HEK293 (cell line): ENCODE results near the gene ARL15.

Source experiments
- CTCF ChIA-PET: fragments of 350-600 bp; formaldehyde crosslinking; extraction: SDS; loops from one replicate; lab custom pipeline; 2021; ENCODE audit warnings: antibody characterized with exemption; lab: Yijun Ruan, JAX
- POLR2A ChIA-PET: fragments of 300-600 bp; formaldehyde crosslinking; extraction: SDS; loops from one replicate; lab custom pipeline; 2020; ENCODE audit warnings: antibody characterized with exemption, inconsistent platforms; lab: Yijun Ruan, JAX
- H3K27ac ChIP-seq: fragments of 200-500 bp; sonication (Bioruptor generic); 2 replicates; pipeline ENCODE4 v1.5.1; 2014; ENCODE audit warnings: low read depth, low read length, control low read depth, inconsistent platforms; ENCODE audit errors: extremely low read depth
- H3K36me3 ChIP-seq, 2 experiments: fragments of 200-500 bp in 1 of 2; sonication (Bioruptor generic) in 1 of 2; 1 replicate in 1 of 2; 2 replicates in 1 of 2; pipeline ENCODE4 v1.5.1; 2014 to 2017; ENCODE audit warnings: inconsistent platforms in 2 of 2, low read length in 2 of 2; ENCODE audit not compliant: control insufficient read depth in 2 of 2, insufficient read depth in 1 of 2
- H3K4me1 ChIP-seq: fragments of 200-500 bp; sonication (Bioruptor generic); 2 replicates; pipeline ENCODE4 v1.5.1; 2014; ENCODE audit warnings: mild to moderate bottlenecking, low read length, inconsistent platforms; ENCODE audit not compliant: control insufficient read depth, insufficient read depth
- H3K4me3 ChIP-seq: 2 replicates; pipeline ENCODE4 v1.5.1; 2011; ENCODE audit warnings: low read depth, mild to moderate bottlenecking, control low read depth, low read length, moderate library complexity
- H3K9me3 ChIP-seq: fragments of 200-500 bp; sonication (Bioruptor generic); 2 replicates; pipeline ENCODE4 v1.5.1; 2014; ENCODE audit warnings: low read depth, low read length, inconsistent platforms; ENCODE audit not compliant: control insufficient read depth, insufficient read depth
- SCRT2 ChIP-seq: fragments of 450-650 bp; formaldehyde crosslinking; IDR thresholded peaks from 2 replicates; pipeline ENCODE4 v1.5.1; 2016; ENCODE audit warnings: missing biosample characterization, missing genetic modification characterization
- ZFP37 ChIP-seq: fragments of 450-650 bp; formaldehyde crosslinking; IDR thresholded peaks from 2 replicates; pipeline ENCODE4 v1.5.1; 2016; ENCODE audit warnings: missing biosample characterization, missing genetic modification characterization
- ZFP41 ChIP-seq: fragments of 450-650 bp; formaldehyde crosslinking; IDR thresholded peaks from 2 replicates; pipeline ENCODE4 v1.5.1; 2016; ENCODE audit warnings: missing biosample characterization, missing genetic modification characterization, borderline replicate concordance
- ZFP69B ChIP-seq: fragments of 450-650 bp; formaldehyde crosslinking; IDR thresholded peaks from 2 replicates; pipeline ENCODE4 v1.5.1; 2016; ENCODE audit warnings: missing biosample characterization, missing genetic modification characterization
- ZNF10 ChIP-seq: fragments of 450-650 bp; formaldehyde crosslinking; IDR thresholded peaks from 2 replicates; pipeline ENCODE4 v1.5.1; 2017; ENCODE audit warnings: missing biosample characterization, missing genetic modification characterization
- ZNF112 ChIP-seq: fragments of 450-650 bp; formaldehyde crosslinking; IDR thresholded peaks from 2 replicates; pipeline ENCODE4 v1.5.0; 2017; ENCODE audit warnings: missing biosample characterization, missing genetic modification characterization
- ZNF133 ChIP-seq: fragments of 450-650 bp; formaldehyde crosslinking; IDR thresholded peaks from 2 replicates; pipeline ENCODE4 v1.5.1; 2016; ENCODE audit warnings: missing biosample characterization, missing genetic modification characterization
- ZNF140 ChIP-seq: fragments of 450-650 bp; formaldehyde crosslinking; IDR thresholded peaks from 2 replicates; pipeline ENCODE4 v1.5.1; 2016; ENCODE audit warnings: missing biosample characterization, missing genetic modification characterization
- ZNF514 ChIP-seq: fragments of 450-650 bp; formaldehyde crosslinking; IDR thresholded peaks from 2 replicates; pipeline ENCODE4 v1.5.1; 2016; ENCODE audit warnings: missing biosample characterization, missing genetic modification characterization
- ZNF529 ChIP-seq: fragments of 450-650 bp; formaldehyde crosslinking; IDR thresholded peaks from 2 replicates; pipeline ENCODE4 v1.5.1; 2017; ENCODE audit warnings: missing genetic modification characterization, missing biosample characterization; ENCODE audit not compliant: insufficient replicate concordance
- ZNF530 ChIP-seq: fragments of 450-650 bp; formaldehyde crosslinking; IDR thresholded peaks from 2 replicates; pipeline ENCODE4 v1.5.1; 2016; ENCODE audit warnings: low read depth, missing biosample characterization, missing genetic modification characterization
- ZNF544 ChIP-seq: fragments of 450-650 bp; formaldehyde crosslinking; IDR thresholded peaks from 2 replicates; pipeline ENCODE4 v1.5.0; 2017; ENCODE audit warnings: missing biosample characterization, missing genetic modification characterization
- ZNF610 ChIP-seq: fragments of 450-650 bp; formaldehyde crosslinking; IDR thresholded peaks from 2 replicates; pipeline ENCODE4 v1.5.1; 2016; ENCODE audit warnings: missing biosample characterization, missing genetic modification characterization, borderline replicate concordance
- ZNF629 ChIP-seq: fragments of 450-650 bp; formaldehyde crosslinking; IDR thresholded peaks from 2 replicates; pipeline ENCODE4 v1.5.1; 2017; ENCODE audit warnings: missing biosample characterization, missing genetic modification characterization
- ZNF654 ChIP-seq: fragments of 450-650 bp; formaldehyde crosslinking; IDR thresholded peaks from 2 replicates; pipeline ENCODE4 v1.5.1; 2016; ENCODE audit warnings: low read depth, missing biosample characterization, missing genetic modification characterization
- ZNF677 ChIP-seq: fragments of 450-650 bp; IDR thresholded peaks from 2 replicates; pipeline ENCODE4 v1.5.0; 2018; ENCODE audit warnings: missing biosample characterization, mild to moderate bottlenecking, missing genetic modification characterization, moderate library complexity
- ZNF747 ChIP-seq: fragments of 450-650 bp; formaldehyde crosslinking; IDR thresholded peaks from 2 replicates; pipeline ENCODE4 v1.5.1; 2016; ENCODE audit warnings: missing biosample characterization, missing genetic modification characterization
- ZNF76 ChIP-seq: fragments of 450-650 bp; formaldehyde crosslinking; IDR thresholded peaks from 2 replicates; pipeline ENCODE4; 2016; ENCODE audit warnings: low read depth, missing biosample characterization, missing genetic modification characterization, borderline replicate concordance
- ZSCAN30 ChIP-seq: fragments of 450-650 bp; IDR thresholded peaks from 2 replicates; pipeline ENCODE4 v1.5.1; 2018; ENCODE audit warnings: missing biosample characterization, mild to moderate bottlenecking, missing genetic modification characterization, moderate library complexity
- TF ChIP-seq, protein P1 (sequence below): fragments of 450-650 bp; formaldehyde crosslinking; IDR thresholded peaks from 2 replicates; pipeline ENCODE4 v1.5.1; 2017; ENCODE audit warnings: missing biosample characterization, missing genetic modification characterization
- TF ChIP-seq, protein P2 (sequence below): fragments of 450-650 bp; formaldehyde crosslinking; IDR thresholded peaks from 2 replicates; pipeline ENCODE4 v1.5.1; 2016; ENCODE audit warnings: missing biosample characterization, missing genetic modification characterization
- TF ChIP-seq, protein P3 (sequence below): fragments of 450-650 bp; formaldehyde crosslinking; IDR thresholded peaks from 2 replicates; pipeline ENCODE4 v1.5.1; 2016; ENCODE audit warnings: missing biosample characterization, missing genetic modification characterization
- TF ChIP-seq, protein P4 (sequence below): fragments of 450-650 bp; IDR thresholded peaks from 2 replicates; pipeline ENCODE4 v1.5.1; 2018; ENCODE audit warnings: missing biosample characterization, mild to moderate bottlenecking, missing genetic modification characterization

Gene ARL15

DNA sequence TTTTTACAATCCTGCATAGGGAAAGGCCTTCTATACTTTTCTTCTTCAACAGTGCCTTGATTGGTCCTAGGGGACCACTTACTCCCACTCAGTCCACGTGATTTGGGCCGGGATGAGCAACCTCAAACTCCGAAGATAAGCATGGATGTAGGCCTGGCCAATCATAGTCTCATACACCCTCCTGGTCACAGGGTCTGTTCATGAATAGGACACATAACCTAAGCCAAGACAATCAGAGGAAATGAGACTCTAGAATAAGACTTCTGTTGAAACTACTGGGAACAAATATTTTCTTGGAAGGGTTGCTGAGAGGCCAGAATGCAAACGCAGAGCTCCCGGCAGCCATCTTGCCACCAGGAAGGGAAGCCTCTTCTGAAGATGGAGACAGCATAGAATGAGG, 68.1 kb downstream of the ARL15 start:
- CTCF ChIA-PET = interaction anchor here (0.9 to 2.0 kb wide), 3 partner anchors 69 to 248 kb away, joined by 4 to 12 read pairs (median 6); partner anchors contain the start of gene ARL15
- Histone ChIP-seq H3K9me3 (no peaks in the 10 kb centered on the region), H3K4me3 (no peak overlapping the region), H3K36me3 (no peaks in the 10 kb centered on the region), H3K4me1 (no peaks in the 10 kb centered on the region), H3K27ac (no peak overlapping the region)
- POLR2A ChIA-PET = no interaction called here
- TF ChIP-seq ZNF629 = no peak
- no peak for TF ChIP-seq ZNF140 (tag by site-specific recombination)
- no peak for TF ChIP-seq ZNF610 (tag by site-specific recombination)
- TF ChIP-seq ZNF514 = no peak
- no peak for TF ChIP-seq ZNF10
- TF ChIP-seq ZNF529 (tag by site-specific recombination) = no peak
- TF ChIP-seq, protein P1, sequence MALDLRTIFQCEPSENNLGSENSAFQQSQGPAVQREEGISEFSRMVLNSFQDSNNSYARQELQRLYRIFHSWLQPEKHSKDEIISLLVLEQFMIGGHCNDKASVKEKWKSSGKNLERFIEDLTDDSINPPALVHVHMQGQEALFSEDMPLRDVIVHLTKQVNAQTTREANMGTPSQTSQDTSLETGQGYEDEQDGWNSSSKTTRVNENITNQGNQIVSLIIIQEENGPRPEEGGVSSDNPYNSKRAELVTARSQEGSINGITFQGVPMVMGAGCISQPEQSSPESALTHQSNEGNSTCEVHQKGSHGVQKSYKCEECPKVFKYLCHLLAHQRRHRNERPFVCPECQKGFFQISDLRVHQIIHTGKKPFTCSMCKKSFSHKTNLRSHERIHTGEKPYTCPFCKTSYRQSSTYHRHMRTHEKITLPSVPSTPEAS (tag by site-specific recombination) = no peak
- TF ChIP-seq ZSCAN30 (tag by site-specific recombination) = no peak
- TF ChIP-seq ZNF76 (tag by site-specific recombination) = no peak
- TF ChIP-seq, protein P2, sequence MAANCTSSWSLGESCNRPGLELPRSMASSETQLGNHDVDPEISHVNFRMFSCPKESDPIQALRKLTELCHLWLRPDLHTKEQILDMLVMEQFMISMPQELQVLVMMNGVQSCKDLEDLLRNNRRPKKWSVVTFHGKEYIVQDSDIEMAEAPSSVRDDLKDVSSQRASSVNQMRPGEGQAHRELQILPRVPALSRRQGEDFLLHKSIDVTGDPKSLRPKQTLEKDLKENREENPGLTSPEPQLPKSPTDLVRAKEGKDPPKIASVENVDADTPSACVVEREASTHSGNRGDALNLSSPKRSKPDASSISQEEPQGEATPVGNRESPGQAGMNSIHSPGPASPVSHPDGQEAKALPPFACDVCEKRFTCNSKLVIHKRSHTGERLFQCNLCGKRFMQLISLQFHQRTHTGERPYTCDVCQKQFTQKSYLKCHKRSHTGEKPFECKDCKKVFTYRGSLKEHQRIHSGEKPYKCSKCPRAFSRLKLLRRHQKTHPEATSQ = no peak
- TF ChIP-seq ZNF747 (tag by site-specific recombination) = no peak
- no peak for TF ChIP-seq ZNF112 (tag by site-specific recombination)
- no peak for TF ChIP-seq SCRT2
- TF ChIP-seq, protein P3, sequence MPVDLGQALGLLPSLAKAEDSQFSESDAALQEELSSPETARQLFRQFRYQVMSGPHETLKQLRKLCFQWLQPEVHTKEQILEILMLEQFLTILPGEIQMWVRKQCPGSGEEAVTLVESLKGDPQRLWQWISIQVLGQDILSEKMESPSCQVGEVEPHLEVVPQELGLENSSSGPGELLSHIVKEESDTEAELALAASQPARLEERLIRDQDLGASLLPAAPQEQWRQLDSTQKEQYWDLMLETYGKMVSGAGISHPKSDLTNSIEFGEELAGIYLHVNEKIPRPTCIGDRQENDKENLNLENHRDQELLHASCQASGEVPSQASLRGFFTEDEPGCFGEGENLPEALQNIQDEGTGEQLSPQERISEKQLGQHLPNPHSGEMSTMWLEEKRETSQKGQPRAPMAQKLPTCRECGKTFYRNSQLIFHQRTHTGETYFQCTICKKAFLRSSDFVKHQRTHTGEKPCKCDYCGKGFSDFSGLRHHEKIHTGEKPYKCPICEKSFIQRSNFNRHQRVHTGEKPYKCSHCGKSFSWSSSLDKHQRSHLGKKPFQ = no peak
- no peak for TF ChIP-seq ZFP41 (tag by site-specific recombination)
- TF ChIP-seq ZNF544 = no peak
- TF ChIP-seq ZNF530 (tag by site-specific recombination) = no peak
- no peak for TF ChIP-seq ZFP69B (tag by site-specific recombination)
- TF ChIP-seq, protein P4, sequence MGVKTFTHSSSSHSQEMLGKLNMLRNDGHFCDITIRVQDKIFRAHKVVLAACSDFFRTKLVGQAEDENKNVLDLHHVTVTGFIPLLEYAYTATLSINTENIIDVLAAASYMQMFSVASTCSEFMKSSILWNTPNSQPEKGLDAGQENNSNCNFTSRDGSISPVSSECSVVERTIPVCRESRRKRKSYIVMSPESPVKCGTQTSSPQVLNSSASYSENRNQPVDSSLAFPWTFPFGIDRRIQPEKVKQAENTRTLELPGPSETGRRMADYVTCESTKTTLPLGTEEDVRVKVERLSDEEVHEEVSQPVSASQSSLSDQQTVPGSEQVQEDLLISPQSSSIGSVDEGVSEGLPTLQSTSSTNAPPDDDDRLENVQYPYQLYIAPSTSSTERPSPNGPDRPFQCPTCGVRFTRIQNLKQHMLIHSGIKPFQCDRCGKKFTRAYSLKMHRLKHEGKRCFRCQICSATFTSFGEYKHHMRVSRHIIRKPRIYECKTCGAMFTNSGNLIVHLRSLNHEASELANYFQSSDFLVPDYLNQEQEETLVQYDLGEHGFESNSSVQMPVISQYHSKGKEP = no peak
- TF ChIP-seq, all 188 proteins: peak for 0

DNA sequence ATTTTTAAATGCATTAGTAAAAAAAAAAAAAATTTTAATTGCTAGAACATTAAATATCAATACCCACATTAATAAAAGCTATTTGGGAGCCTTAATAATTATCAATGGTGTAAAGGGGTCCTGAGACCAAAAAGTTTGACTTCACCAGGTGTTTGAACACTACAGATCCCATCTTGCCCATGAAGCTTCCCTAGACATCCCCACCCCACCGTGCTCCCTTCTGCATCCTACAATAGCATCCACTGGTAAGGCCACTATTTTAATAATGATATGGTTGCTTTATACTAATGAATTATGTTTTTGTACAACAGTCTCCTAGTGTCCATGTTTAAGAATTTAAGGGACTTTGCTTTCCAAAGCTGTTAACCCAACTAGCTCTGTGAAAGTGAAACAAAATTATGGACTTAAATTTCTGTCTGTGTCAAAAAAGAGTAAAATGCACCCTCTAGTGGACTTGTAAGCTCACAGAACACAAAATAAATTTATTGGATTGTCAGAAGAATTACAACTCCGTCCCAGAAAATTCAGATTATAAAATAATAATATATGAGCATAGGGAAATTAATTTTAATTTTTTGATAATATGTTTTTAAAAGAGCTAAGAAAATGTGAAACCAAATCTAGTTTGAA, 76.0 kb downstream of the ARL15 start:
- TF ChIP-seq ZNF677 (tag by site-specific recombination) (no peak), ZNF654 (tag by site-specific recombination) (peak; percentile 66), ZNF133 (no peak), ZFP37 (tag by site-specific recombination) (no peak)
- Histone ChIP-seq H3K4me1 (no peaks in the 10 kb centered on the region), H3K27ac (no peak overlapping the region), H3K9me3 (no peaks in the 10 kb centered on the region), H3K4me3 (no peak overlapping the region), H3K36me3 (no peaks in the 10 kb centered on the region)
- CTCF ChIA-PET = interaction anchor here (0.5 to 3.5 kb wide), 27 partner anchors 8 to 1146 kb away, joined by 3 to 32 read pairs (median 4); no protein-coding TSS in a partner anchor
- POLR2A ChIA-PET = interaction anchor here (1.0 kb wide), 1 partner anchor 76 kb away, joined by 3 read pairs; the partner anchor contains the start of gene ARL15
